NCI-H1436 treated with DMSO at 0.1 percent for 48 hours (cell line): Measurements from ENCODE around the gene C12orf43.

Experiments
- DNase-seq: peaks from one replicate; lab custom pipeline; 2025; lab: John Stamatoyannopoulos, UW

Gene C12orf43

DNA sequence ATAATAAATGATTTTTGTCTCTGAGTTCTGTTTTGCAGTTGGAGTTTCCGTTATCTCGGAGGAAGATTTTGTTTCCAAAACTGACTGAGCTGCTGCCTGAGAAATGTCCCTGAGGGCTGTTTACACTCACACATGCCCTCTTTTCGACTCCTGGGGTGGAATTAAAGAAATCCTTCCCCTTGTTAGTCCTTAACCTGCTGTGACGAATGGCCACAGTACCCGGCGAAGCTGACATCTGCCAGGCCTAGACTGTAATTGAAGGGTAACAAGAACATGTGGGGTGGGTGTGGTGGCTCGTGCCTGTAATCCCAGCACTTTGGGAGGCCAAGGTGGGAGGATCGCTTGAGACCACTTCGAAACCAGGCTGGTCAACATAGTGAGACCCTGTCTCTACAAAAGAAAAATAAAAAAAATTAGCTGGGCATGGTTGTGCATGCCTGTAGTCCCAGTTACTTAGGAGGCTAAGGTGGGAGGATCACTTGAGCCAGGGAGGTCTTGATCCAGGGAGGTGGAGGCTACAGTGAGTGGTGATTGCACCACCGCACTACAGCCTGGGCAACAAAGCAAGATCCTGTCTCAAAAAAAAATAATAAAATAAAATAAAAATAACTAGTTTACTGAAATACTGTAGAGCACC, 14.4 kb upstream of the C12orf43 start:
- no peak for DNase-seq

DNA sequence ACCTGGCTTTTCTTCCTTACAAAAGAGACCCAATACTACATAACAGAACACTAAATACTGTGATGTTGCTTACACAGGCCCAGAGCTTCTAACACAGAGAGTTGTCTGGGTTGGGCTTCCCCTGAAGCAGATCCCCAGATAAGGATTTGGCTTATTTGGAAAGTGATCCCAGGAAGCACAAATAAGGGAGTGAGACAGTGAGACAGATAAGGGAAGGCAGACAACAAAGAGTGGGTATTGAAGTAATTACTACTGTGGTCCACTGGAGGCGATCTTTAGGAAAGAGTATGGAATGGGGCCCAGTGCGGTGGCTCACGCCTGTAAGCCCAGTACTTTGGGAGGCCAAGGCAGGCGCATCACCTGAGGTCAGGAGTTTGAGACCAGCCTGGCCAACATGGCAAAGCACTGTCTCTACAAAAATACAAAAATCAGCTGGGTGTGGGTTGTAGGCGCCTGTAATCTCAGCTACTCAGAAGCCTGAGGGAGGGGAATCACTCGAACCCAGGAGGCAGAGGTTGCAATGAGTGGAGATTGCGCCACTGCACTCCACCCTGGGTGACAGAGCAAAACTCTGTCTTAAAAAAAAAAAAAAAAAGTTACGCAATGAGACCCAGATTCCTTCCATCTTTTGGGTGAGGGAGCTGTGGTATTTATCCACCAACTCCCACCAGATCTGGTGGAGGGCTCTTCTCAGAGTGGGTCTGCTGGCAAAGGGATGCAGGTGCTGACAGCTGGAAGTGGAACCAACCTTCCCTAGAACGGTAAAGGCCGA, 10.2 kb upstream of the C12orf43 start:
- DNase-seq, result no peak

DNA sequence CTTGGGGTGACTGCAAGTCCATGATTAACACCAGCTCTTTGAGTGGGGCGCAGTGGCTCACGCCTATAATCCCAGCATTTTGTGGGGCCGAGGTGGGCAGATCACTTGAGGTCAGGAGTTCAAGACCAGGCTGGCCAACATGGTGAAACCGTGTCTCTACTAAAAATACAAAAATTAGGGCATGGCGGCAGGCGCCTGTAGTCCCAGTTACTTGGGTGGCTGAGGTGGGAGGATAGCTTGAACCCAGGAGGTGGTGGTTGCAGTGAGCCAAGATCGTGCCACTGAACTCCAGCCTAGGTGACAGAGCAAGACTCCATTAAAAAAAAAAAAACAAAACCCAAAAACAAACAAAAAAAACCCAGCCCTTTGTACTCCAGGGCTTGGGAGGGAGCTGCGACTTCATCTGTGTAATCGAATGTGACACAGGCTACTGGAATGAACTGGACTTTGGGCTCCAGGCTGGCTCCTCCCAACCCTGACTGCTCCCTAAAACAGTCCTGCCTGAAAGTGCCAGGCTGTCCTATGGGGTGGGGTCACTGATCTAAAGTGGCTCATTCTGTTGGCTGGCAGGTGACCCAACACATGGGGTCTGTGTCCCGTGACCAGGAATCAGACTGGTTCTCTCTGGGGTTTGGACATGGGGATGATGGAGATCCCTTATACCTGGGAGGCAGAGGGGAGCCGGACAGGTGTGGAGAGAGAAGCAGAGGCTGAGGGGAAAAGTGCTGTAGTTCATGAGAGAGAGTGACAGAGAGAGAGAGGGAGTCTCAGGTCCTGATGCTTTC, 9.3 kb upstream of the C12orf43 start:
- no peak for DNase-seq

DNA sequence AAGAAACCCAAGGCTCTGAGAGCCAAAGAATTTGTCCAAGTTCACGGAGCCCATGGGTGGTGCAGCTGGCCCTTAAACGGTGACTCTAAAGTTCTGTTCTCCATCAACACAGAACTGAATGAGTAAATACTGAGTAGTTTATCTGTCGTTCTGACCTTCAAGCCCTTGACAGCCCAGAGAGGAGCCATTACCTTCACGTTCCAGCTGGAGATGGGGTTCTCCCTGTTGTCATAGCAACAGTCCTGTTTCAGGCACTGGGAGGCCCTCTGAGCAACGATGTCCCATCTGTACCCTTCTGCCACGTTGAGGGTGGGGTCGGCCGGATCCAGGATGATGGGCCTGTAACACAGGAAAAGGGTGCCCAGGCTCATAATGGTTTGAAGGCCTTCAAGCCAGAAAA, 7.5 kb upstream of the C12orf43 start:
- DNase-seq, result no peak

DNA sequence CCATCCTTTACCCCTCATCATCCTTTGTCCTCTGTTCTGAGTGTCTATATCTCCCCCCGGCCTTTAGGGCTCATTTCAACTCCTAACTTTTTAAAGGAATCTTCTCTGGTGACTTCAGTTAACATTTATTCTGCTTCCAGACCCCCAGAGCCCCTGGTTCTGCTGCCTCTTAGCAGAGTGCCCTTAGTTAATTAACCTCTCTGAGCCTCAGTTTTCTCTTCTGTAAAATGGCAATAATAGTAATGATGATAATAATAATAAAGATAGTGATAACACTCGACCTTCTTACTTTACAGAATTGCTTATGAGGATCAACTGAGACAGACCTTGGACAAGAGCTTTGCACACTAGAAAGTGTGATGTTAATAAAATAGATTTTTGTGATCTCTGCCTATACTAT, 6.4 kb upstream of the C12orf43 start:
- DNase-seq, result no peak

DNA sequence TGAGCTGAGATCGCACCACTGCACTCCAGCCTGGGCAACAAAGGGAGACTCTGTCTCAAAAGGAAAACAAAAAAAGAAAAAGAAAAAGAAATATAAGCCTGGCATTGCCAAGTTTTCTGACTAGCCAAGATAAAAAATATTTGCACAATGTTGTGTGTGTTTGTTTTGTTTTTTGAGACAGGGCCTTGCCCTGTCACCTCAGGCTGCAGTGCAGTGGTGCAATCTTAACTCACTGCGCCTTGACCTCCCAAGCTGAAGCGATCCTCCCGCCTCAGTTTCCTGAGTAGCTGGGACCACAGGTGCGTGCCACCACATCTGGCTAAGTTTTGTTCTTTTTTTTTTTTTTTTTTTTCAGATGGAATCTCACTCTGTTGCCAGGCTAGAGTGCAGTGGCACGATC, 5.5 kb upstream of the C12orf43 start:
- no peak for DNase-seq

DNA sequence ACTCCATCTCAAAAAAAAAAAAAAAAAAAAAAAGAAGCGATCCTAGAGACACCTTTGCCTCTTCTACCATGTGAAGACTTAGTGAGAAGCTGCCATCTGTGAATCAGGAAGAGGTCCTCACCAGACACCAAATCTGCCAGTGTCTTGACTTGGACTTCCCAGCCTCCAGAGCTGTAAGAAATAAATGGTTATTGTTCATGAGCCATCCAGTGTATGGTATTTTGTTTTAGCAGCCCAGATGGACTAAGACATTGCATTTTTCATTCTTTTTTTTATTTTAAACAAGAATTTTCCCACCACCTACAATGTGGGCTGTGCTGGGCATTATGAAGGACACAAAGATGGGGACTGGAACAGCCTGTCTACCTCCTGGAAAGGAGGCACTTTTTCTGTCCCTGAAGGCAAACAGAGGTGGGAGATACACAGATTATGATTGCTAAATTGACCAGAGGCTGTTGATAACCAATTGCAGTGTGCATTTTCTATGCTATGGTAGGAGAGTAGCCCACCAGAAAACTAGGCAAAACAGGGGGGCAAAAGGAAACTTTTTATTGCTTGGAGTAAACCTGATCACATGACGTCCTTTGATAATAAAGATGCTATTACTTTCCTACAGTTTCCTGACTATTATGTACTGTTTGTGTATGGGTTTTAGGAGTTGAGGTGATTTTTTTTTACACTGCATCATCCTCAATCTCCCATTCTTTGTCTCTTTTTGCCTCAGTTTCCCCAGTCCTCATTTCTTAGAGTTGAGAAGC, 2.8 kb upstream of the C12orf43 start:
- no peak for DNase-seq

DNA sequence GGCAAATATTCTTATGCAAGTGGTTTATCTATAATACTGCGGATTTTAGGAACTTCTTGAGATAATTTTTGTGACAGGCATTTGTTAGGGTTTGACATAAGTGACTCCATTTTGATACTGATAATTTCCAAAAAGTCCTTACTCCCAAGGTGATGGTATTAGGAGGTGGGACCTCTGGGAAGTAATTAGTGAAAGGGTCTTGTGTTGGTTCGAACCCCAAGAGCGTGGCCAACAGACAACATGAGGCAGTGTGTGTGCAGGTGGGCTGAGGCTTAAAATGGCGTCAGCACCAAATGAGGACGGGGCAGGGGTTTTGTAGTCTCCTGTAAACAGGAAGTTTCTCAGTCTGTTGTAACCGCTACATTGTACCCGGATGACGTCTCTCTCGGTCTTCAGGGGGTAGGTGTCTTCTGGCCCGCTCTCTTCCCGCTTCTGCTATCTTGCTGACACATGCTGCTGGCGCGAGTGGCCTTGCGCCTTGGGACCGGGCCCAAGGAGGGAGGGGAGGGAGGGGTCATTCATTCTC, 1.7 kb upstream of the C12orf43 start:
- no peak for DNase-seq

DNA sequence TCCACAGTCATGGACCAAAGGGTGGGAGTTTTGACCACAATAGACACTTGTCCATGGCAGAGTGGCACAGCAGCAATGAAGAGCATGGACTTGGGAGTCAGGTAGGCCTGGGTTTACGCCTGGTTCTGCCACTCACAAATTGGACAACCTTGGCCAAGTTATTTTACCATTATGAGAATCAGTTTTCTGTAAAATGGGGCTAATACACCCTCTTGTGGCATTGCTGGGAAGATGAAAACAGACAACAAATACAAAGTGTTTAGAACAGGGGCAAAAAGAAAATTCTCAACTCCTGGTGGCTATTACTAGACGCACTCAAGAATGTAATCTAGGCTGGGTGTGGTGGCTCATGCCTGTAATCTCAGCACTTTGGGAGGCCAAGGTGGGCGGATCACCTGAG, 2.6 kb downstream of the C12orf43 start:
- no peak for DNase-seq

DNA sequence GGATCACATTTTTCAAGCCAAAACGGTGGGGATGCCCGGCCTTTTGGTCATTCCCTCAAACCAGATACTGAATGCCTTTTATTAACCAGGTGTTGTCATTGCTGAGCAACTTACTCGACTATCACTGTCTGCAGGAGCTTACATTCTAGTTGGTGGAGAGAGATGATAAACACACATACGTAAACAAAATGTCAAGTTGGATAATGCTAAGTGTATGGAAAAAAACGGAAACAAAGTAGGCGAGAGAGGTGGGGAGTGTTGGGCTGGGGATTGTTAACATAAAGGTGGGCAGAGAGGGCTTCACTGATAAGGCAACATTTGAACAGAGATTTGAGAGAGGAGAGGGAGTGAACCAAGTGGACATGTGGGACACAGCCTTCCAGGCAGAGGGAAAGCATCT, 4.5 kb downstream of the C12orf43 start:
- no peak for DNase-seq

DNA sequence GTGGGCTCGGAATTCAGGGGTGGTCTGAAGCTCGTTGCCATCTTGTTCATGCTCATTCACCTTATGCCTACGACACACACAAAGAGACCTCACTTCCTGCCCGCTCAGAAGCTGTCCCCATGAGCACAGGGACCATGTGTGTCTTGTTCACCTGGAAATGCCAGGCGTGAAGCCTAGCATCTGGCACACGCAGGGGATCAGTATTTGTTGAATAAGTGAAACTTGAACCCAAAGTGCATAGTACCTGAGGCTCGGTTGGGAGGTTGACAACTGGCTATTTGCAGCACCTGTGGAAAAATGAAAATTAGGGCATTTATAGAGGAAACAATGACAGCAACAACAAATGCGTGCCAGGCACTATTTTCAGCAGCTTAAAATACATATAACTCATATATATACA, 5.4 kb downstream of the C12orf43 start:
- no peak for DNase-seq

DNA sequence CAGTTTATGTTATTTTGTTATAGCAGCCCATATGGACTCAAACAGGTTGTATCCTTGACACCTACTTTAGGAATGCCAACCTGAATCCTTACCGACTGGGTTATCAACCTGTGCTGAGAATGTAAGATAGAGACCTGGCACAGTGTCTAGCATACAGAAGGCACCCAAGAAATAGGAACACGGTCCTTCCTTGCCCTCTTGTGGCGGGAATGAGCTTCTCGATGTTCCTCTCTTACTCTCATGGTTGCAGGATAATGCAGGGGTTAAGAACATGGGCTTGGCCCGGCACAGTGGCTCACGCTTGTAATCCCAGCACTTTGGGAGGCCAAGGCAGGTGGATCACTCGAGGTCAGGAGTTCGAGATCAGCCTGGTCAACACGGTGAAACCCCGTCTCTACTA, 6.5 kb downstream of the C12orf43 start:
- DNase-seq, result no peak

DNA sequence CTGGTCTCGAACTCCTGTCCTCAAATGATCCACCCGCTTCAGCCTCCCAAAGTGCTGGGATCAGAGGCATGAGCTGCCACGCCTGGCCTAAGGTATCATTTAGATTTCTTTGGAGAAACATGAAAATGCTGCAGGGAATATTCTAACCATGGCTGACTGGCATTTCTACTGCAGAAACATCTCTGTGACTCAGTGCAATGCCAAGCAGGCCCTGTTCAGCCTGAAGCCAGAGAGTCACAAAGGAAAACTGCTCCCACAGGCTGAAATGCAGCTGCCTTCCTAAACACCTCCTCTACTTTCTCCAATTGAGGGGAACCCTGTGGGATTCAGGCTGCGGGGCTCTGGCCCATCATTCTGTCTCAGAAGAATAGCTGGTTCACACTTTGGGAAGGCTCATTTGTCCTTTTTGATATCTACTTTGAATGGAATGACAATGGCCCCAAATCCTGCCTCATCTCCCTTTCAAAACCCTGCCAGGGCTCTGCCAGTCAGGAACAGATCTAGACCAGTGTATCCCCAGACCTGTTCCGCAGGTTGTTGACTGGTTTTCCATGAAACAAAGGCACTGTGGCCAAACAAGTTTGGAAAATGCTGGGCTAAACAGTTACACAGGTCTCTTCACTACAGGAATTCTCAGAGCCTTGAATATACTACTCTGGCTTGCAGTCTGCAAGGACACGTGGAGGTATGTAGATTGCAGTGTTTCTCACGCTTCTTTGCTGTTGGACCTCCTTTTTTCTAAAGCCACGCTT, 7.8 kb downstream of the C12orf43 start:
- DNase-seq, result no peak

DNA sequence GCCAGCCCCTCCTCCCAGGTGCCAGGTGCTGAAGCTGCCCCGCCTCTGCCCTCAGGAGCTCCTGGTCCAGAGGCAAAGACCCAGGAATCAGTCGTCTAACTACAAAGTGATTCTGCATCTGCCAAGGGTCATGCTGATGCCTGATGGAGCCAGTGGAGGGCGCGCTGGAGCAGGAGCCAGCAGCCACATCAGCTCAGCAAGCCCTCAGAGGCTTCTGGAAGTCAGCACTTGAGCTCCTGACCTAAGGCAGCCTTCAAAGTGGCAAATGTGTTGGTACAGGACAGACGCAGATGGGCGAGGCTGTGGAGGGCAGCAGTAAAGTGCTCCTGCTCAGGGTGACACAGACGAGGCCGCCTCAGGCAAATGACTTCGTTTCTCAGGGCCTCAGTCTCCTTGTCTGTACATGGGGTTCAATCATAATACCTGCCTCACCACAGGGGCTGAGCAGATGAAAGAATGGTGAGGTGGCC, 10.9 kb downstream of the C12orf43 start:
- no peak for DNase-seq

DNA sequence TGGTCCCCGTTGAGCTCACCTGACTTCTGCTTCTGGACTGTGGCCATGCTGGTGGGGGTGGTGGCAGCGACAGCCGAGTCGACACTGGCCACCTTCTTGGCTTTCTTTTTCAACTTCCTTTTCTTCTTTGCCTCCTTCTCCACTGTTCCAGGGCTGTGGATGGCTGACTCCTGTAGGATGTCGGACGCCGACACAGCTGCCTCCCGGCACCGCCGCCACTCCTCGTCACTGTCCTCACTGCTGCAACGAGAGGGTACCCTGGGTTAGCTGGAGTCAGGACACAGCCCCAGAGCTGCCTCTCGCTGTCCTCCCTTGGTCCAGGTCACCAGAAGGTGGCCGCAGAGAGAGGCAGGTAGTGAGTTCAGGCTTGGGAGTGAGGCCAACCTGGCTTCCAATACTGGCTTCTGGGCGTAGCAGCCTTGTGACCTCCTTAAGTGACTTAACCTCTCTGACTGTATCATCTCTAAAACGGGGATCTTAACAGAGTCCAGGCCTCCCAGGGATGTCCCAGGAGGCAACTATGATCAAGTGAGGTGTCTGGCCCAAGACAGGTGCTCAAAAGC, 12.0 kb downstream of the C12orf43 start:
- no peak for DNase-seq

DNA sequence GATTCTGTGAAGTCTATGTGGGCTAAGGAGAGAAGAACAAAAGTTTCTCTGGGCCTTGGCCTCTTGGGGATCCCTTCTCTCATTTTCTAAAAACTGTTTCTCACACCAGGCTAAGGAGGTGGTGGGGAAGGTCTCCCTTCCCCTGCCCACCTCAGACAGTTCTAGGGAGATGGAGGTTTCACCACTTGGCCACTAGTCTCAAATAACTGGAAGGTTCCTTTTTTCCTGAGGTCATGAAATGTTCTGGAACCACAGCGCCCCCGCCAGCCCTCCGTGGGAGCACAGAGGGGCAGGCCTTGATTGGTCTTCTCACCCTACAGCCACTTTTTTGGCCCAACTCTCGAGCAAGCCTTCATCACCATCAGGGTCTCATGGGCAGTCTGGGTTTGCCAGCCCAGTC, 12.6 kb downstream of the C12orf43 start:
- DNase-seq, result no peak

DNA sequence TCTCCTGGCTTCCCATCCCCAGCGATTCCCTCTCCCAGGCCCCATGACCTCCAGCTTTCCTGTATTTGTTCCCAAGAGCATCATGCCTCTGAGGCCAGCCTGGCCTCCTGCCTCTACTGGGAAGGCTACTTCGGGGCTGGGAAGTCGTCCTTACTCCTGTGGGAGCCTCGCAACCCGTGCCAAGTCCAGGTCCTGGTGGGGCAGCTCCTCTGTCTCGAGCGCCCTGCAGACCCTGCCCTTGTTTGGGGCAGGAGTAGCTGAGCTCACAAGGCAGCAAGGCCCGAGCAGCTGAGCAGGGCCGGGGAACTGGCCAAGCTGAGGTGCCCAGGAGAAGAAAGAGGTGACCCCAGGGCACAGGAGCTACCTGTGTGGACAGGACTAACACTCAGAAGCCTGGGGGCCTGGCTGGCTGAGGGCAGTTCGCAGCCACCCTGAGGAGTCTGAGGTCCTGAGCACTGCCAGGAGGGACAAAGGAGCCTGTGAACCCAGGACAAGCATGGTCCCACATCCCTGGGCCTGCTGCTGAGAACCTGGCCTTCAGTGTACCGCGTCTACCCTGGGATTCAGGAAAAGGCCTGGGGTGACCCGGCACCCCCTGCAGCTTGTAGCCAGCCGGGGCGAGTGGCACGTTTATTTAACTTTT, 14.3 kb downstream of the C12orf43 start:
- DNase-seq, result no peak

DNA sequence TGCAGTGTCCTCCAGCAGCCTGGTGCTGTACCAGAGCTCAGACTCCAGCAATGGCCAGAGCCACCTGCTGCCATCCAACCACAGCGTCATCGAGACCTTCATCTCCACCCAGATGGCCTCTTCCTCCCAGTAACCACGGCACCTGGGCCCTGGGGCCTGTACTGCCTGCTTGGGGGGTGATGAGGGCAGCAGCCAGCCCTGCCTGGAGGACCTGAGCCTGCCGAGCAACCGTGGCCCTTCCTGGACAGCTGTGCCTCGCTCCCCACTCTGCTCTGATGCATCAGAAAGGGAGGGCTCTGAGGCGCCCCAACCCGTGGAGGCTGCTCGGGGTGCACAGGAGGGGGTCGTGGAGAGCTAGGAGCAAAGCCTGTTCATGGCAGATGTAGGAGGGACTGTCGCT, 15.2 kb downstream of the C12orf43 start:
- no peak for DNase-seq

DNA sequence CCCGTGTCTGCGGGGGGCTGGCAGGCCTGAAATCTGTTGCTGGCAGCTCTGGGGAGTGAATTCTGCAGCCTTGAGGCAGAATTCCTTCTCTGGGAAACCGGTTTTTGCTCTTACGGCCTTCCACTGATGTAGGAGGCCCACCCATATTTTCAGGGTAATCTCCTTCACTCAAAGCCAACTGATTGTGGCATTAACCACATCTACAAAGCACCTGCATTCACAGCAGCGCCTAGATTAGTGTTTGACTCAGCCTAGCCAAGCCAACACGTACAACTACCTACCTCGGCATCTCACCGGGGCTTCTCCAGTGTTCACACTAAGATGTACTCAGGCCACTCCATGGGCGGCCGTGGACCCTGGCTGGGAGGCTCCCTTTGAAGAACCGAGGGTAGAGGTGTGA, 15.8 kb downstream of the C12orf43 start:
- no peak for DNase-seq
